NCI-H510A (cell line): Measurements from ENCODE around the gene PPIA.
"Not testable (repeated sequence)": the region's sequence is repeated elsewhere in the genome, so short reads cannot be mapped to it uniquely, and the experiment has no call there.

Experiments
- DNase-seq: peaks from one replicate; lab custom pipeline; 2025; lab: John Stamatoyannopoulos, UW

PPIA gene

DNA sequence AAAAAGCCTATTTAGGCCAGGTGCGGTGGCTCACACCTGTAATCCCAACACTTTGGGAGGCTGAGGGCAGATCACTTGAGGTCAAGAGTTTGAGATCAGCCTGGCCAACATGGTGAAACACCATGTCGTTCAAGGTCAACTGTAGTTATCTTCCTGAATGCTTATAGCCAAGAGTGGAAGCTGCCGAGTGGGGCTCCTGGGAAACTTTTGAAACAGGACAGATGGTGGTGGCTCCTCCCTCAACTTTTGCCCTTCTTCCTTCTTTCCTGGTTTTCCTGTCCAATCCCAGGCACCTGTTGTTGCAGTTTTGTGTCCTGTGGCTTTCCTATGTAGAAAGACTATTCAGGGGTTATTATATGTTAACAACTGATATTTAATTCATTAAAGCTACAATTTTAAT lies 8.7 kb upstream of the PPIA start:
- no peak for DNase-seq

DNA sequence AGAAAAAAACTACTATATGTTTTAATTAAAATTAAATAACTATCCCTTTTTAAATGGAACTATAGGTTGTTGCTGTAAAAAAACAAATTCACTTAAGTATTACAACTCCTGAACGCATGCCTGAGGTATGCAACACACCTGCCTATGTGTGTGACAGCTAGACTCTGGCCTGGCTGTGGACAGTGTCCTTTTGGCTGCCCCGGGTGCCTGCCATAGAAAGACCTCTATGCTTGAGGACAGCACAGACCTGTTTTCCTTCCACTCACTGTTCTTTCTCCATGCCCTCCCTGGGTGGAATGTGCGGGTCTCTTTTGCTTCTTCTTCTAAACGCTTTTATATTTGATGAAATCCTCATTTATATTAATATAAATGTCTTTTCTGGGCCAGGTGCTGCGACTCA lies 6.5 kb upstream of the PPIA start:
- DNase-seq, result no peak

DNA sequence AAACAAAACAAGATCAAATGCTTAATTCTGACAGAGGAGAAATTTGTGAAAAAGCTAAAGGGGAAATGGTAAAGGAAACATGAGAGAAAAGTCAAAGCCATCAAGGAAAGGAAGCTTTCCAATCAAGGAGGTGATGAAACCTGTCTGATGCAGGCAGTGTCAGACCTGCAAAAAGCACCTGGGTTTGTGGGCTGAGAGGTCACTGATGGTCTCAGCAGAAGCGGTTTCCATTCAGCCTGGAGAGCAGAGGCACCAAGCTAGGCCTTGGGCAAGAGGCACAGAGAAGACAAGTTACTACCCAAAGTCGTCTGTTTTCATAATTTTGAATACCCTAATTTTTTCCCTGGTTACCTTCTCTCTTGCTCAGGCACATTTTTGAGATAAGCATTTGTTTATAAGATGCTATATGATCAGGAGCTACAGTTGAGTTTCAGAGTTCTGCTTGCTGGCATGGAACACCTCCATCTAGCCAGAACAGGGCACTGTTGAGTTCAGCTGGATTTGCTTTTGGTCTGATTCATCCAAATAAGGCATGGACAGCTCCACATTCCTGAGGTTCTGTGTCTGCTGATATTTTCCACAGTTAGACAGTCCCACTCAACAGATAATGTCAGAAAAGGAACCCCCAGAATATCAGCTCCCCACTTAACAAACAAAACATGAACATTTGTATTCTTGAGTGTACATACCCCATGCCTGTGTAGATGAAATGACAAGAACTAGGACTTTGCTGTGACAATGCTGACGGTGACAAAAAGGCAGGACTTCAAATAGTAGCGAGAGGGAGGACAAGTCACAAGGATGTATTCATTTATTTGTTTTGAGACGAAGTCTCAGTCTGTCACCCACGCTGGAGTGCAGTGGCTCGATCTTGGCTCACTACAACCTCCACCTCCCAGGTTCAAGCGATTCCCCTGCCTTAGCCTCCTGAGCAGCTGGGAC lies 4.9 kb upstream of the PPIA start:
- DNase-seq, result no peak

DNA sequence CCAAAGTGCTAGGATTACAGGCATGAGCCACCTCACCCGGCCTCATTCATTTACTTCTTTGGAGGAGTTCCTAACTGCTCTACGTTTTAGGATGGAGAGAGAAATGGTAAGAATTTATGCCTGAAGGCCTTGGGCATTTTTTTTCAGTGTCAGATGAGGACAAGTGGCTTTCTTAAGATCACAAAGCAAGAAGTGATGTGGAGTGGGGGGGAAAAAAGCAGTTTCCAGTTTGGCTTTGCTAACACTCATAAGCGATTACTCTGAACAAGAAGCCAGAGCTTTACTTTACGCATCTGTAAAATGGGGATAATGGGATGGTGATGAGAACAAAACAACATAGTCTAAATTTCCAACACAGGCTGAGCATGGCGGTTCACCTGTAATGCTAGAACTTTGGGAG lies 2.6 kb upstream of the PPIA start:
- no peak for DNase-seq

DNA sequence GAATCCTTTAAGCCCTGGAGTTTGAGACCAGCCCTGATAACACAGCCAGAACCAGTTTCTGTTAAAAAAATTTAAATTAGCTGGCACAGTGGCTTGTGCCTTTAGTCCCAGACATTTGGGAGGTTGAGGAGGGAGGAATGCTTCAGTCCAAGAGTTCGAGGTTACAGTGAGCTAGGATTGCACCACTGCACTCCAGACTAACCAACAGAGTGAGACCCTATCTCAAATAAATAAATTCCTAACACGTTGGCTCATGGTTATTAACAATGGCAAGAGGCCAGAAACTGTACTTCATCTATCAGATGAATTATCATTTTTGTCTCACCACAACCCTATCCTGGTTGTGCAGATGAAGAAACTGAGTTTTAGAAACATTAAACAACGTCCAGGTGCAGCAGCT lies 2.1 kb upstream of the PPIA start:
- no peak for DNase-seq

DNA sequence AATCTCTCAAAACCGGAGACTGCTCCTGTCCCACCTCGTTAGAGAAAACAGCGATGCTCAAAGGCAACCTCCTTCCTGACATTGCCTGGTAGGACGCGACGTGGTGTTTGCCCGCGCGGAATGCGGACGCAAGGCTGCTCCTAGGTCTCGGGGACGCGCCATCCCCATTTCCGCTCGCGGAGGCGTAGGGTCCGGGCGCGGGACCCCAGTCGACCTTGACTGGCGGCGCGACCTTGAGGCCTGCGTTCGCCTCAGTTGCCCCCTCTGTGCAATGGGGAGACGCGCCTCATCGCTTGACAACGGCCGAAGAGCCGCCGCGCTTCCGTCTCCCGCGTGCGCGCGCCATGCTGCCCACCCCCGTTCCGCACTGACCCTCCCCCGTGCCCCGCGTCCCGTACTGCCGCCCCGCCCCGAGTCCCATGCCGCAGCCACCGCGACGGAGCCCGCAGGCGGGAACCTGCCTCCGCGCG lies 412 bp upstream of the PPIA start:
- peak; percentile 56 for DNase-seq

DNA sequence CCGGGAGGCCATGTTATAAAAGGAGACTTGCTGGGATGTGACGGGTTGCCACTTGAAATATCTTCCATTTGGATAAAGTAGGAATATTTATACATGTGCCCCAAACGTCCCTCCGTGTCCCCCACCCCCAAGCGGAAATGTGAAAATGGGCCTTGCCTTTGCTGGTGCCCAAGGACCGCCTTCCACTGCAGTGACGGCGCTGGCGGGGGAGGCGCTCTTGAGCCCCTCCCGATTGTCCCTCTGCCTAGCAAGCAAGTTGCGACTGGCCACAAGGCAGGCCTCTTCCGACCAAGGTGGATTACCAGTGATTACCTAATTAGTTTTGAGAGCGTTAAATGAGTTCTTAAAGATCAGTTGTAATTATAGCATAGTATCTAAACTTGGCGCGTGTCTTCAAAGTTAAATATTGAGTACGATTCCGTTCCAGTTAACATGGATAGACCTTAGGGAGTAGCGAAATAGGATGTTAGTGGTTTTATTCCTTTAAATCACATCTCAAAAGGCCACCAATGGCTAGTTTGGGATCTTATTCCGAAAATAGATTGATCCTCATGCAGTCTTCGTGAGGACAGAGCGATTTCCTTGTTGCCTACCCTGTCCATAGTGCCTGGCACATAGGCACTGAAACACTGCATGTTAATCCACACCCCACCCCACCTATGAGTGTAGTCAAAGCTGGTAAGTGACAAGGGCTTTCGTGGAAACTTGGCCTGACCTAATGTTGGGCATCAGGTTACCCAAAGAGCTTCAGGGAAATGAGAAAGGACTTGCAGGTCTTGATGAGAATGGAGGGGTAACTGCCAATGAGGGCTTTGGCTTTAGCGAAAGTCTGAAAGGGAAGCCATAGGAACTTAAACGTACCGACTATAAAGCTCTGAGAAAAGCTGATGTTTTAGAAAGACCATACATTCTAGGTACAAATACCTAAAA lies 1.1 kb downstream of the PPIA start:
- DNase-seq, result peak; percentile 74

DNA sequence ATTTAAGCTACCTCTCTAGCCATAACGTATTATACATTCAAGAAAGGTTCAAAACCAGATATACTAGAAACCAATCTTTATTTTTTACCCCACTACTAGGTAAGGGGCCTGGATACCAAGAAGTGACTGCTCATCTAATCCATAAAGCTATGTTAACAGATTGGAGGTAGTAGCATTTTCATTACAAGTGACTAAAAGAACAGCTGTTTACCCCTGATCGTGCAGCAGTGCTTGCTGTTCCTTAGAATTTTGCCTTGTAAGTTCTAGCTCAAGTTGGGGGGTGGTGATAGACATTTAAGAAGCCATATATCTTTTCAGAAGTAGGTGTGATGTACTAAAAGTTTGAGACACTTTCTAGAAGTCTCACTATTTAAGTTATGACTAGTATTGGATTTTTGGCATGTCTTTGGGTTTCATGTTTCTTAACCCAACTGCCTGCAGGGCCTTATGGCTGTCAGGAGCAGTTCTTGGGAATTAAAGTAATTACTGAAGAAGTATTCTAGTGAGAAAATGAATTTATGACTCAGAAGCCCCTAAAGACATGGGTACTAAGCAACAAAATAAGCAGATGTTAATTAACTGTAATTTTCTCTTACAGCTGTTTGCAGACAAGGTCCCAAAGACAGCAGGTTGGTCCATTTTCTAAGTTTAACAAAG lies 2.3 kb downstream of the PPIA start:
- no peak for DNase-seq

DNA sequence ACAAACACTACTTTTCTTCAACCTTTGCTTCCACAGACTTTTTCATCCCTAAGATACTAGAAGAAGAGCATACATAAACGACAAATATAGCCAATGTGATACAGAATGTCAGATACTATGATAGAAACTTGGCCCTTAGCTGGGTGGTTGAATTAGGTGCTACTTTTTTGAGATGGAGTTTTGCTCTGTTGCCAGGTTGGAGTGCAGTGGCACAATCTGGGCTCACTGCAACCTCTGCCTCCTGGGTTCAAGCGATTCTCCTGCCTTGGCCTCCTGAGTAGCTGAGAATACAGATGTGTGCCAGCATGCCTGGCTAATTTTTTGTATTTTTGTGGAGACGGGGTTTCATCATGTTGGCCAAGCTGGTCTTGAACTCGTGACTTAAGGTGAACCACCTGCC lies 3.5 kb downstream of the PPIA start:
- DNase-seq, result no peak

DNA sequence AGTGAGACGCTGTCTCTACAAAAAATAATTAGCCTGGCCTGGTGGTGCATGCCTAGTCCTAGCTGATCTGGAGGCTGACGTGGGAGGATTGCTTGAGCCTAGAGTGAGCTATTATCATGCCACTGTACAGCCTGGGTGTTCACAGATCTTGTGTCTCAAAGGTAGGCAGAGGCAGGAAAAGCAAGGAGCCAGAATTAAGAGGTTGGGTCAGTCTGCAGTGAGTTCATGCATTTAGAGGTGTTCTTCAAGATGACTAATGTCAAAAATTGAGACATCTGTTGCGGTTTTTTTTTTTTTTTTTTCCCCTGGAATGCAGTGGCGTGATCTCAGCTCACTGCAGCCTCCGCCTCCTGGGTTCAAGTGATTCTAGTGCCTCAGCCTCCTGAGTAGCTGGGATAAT lies 5.4 kb downstream of the PPIA start:
- no peak for DNase-seq

DNA sequence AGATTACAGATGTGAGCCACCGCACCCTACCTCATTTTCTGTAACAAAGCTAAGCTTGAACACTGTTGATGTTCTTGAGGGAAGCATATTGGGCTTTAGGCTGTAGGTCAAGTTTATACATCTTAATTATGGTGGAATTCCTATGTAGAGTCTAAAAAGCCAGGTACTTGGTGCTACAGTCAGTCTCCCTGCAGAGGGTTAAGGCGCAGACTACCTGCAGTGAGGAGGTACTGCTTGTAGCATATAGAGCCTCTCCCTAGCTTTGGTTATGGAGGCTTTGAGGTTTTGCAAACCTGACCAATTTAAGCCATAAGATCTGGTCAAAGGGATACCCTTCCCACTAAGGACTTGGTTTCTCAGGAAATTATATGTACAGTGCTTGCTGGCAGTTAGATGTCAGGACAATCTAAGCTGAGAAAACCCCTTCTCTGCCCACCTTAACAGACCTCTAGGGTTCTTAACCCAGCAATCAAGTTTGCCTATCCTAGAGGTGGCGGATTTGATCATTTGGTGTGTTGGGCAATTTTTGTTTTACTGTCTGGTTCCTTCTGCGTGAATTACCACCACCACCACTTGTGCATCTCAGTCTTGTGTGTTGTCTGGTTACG lies 6.0 kb downstream of the PPIA start:
- DNase-seq, result no peak

DNA sequence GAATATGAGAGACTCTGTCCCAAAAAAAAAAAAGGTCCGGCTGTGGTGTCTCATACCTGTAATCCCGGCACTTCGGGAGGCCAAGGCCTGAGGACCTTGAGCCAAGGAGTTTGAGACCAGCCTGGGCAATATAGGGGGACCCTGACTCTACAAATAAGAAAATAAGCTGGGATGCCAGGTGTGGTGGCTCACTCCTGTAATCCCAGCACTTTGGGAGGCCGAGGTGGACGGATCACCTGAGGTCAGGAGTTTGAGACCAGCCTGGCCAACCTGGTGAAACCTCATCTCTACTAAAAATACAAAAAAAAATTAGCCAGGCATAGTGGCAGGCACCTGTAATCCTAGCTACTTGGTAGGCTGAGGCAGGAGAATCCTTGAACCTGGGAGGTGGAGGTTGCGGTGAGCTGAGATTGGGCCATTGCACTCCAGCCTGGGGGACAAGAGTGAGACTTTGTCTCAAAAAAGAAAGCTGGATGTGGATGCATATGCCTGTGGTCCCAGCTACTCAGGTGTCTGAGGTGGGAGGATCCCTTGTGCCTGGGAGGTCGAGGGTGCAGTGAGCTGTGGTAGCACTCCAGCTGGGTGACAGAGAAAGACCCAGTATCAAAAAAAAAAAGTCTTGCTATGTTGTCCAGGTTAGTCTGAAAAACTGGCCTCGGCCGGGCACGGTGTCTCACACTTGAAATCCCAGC lies 7.5 kb downstream of the PPIA start:
- not testable (repeated sequence) for DNase-seq

DNA sequence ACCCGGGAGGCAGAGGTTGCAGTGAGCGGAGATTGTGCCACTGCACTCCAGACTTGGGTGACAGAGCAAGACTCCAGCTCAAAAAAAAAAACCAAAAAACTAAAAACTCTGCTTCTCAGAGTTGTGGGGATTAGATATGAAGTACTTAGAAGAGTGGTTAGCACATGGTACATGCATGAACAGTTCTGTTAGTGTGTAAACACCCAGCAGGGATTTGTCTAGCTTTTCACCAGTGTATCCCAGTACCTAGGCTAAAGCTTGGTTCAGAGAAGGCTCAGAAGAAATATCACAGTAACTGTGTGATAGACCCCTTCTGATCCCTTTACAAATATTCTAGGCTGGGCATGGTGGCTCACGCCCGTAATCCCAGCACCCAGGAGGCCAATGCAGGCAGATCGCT lies 9.5 kb downstream of the PPIA start:
- no peak for DNase-seq

DNA sequence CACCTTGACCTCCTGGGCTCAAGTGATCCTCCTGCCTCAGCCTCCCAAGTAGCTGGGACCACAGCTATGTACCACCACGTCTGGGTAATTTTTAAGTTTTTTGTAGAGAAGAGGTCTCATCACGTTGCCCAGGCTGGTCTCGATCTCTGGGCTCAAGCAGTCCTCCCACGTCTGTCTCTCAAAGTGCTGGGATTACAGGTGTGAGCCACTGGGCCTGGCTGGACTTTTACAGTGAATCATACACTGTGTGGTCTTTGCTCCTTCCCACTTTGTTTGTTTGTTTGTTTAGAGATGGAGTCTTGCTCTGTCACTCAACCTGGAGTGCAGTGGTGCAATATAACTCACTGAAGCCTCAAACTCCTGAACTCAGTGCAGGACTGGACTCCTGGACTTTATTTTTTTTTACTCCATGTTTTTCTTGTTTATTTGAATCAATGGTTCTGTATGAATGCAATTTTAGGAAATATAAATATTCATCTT lies 12.5 kb downstream of the PPIA start:
- no peak for DNase-seq

DNA sequence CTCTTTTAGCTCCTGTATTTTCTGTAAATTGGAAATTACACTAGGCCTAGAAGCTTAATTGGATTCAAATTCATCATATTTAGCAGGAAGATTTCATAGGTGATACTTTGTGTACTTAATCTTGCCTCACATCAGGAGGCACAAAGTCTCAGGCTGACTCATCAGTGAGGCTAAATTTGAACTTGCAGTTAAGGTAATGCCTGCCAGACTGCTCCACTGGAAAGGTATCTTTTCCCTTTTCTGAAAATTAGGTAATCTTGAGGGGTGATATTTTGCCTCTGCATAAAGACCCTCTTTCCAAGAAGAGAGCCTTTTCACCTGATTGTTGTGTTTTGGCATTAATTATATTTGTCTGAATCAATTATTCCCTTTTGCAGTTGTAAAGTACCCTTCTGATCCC lies 14.6 kb downstream of the PPIA start:
- no peak for DNase-seq

DNA sequence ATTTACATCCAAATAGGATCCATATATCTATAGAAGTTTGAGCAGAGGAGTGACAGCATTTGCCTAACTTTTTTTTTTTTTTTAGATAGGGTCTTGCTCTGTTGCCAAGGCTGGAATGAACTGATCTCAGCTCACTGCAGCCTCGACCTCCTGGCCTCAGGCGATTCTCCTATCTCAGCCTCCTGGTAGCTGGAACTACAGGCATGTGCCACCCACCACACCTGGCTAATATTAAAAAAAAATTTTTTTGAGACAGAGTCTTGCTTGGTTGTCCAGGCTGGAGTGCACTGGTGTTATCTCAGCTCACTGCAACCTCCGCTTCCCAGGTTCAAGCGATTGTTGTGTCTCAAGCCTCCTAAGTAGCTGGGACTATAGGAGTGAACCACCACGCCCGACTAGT lies 15.1 kb downstream of the PPIA start:
- no peak for DNase-seq

DNA sequence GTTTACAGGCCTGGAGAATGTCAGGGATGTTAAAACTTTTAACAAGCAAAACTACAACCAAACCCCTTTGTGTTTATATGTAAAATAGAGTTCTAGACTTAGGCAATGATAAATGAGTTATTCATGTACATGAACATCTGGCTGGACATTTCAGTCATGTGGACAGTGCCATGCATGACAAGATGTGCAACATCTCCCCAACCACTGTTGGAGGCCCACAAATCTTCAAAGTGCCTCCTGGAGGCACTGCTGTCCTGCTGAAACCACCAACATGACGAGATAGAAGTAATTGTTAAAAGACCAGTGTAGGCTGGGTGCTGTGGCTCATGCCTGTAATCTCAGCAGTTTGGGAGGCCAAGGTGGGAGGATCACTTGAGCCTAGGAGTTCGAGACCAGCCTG lies 18.4 kb downstream of the PPIA start:
- no peak for DNase-seq

DNA sequence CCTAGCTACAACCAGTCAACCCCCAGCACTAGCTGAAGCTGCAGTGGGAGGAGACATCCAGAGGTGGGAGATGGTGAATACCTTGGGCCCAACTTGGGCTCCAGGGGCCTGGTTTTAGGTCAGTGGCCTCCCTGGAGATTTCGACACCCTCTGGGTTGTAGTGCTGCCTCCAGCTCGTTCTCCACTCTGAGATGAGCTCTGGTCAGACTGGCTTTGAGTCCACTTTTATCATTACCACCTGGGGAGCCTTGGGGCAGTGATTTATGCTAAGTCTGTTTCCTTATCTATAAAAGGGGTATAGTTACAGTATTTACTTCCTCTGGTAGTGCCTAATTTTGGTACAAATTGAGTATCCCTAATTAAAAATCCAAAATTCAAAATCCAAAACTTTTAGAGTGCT lies 22.8 kb downstream of the PPIA start:
- no peak for DNase-seq

DNA sequence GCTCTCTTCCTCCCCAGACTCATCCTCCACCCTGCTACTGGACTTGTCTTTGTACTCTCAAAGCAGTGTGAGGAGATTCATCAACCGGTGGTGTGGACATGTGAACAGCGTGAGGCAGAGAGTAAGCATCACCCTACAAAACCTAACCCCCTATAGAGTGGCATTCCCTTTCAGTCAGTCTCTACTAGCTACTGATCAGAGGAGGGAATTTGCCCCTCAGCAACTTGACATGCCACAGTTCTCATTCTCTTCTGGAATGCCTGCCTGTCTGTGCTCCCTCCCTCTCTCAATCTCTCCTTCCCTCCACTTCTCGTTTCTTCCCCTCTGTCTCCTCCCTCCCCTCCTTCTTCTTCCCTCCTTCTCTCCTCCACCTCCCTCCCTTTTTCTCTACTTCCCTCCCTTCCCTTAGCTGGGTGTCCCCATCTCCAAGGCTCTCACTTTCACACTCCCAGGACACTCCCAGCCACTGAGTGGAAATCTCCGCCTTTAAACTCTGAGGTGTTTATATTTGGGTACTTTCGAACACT lies 26.8 kb downstream of the PPIA start:
- no peak for DNase-seq

DNA sequence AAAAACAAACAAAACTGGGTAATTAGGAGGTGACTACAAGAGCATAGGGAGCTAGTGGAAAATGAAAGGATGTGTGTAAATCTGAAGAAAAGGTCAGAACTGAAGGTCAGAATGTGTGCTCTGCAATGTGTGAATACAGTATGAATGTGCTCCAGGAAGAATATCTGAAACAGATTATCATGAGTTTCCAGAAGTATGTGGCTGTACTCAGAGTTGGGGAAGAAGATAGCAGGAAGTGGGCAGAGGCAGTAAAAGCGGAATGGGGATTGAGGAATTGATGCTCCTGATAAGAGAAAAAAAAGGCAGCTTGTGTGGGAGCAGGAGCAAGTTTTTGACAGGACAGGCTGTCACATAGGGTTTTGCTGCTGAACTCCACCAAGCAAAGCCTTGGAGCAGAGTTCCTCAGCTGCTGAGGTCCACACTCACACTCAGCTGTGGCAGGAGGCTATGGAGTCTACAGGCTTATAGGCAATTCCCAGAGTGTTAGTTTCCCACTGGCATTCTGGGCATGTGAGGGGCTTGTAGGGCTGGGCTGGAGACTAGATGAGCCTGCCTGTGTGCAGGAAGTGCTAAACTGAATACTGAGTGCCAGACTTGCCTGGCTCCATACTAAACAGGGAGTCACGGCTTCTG lies 28.5 kb downstream of the PPIA start:
- DNase-seq, result no peak
